ENCODE measurements around the gene KRTAP9-8.
"Not testable (repeated sequence)": the region's sequence is repeated elsewhere in the genome, so short reads cannot be mapped to it uniquely, and the experiment has no call there.

GRCh38 chr17:41255381-41256290, 17.8 kb downstream of the KRTAP9-8 start, which contains the start of gene KRTAP9-9:
- TF ChIP-seq CTCF, POLR2A (IDR thresholded peaks at IDR 0.05): not testable (repeated sequence)
